HG03469 (cell line): ENCODE results near the gene BCAR1.
"Not testable (repeated sequence)": the region's sequence is repeated elsewhere in the genome, so short reads cannot be mapped to it uniquely, and the experiment has no call there.

ENCODE experiments used
- ATAC-seq: cut with Tn5 transposase; IDR thresholded peaks from one replicate; pipeline ENCODE4 v1.9.1; 2021; ENCODE audit warnings: mild to moderate bottlenecking, moderate library complexity, moderate number of reproducible peaks; ENCODE audit not compliant: unreplicated experiment

Gene BCAR1

GRCh38 chr16:75256696-75257343 lies 5.4 kb upstream of the BCAR1 start:
- no peak for ATAC-seq

- ATAC-seq = no peak
Observed at GRCh38 chr16:75256059-75256571, 4.7 kb upstream of the BCAR1 start.

GRCh38 chr16:75254359-75254837 lies 3.0 kb upstream of the BCAR1 start:
- no peak for ATAC-seq

GRCh38 chr16:75252946-75253911 lies 1.8 kb upstream of the BCAR1 start:
- ATAC-seq = no peak

- ATAC-seq = no peak
Observed at GRCh38 chr16:75252049-75252864, 833 bp upstream of the BCAR1 start.

- ATAC-seq = no peak
Observed at GRCh38 chr16:75250809-75251279, 580 bp downstream of the BCAR1 start.

- ATAC-seq = no peak
Observed at GRCh38 chr16:75250089-75250808, 1.2 kb downstream of the BCAR1 start.

GRCh38 chr16:75249441-75249840 lies 2.0 kb downstream of the BCAR1 start:
- no peak for ATAC-seq

GRCh38 chr16:75248536-75249380 lies 2.7 kb downstream of the BCAR1 start:
- ATAC-seq = no peak

GRCh38 chr16:75248142-75248535 lies 3.3 kb downstream of the BCAR1 start:
- no peak for ATAC-seq

GRCh38 chr16:75247249-75247648 lies 4.2 kb downstream of the BCAR1 start:
- ATAC-seq = no peak

GRCh38 chr16:75246504-75247205 lies 4.8 kb downstream of the BCAR1 start:
- no peak for ATAC-seq

- ATAC-seq = no peak
Observed at GRCh38 chr16:75244844-75245758, 6.3 kb downstream of the BCAR1 start.

GRCh38 chr16:75244225-75244809 lies 7.1 kb downstream of the BCAR1 start:
- no peak for ATAC-seq

GRCh38 chr16:75243667-75244224 lies 7.7 kb downstream of the BCAR1 start:
- ATAC-seq = no peak

- ATAC-seq = not testable (repeated sequence)
Observed at GRCh38 chr16:75242436-75243078, 8.9 kb downstream of the BCAR1 start.
